Testis (tissue), 2 donors: ENCODE measurements around the gene DNAJC5.

Source experiments
- POLR2A ChIP-seq: fragments of 450-650 bp; IDR thresholded peaks from one replicate; pipeline ENCODE4 v1.6.1; 2017; ENCODE audit warnings: antibody characterized with exemption, mild to moderate bottlenecking, moderate library complexity
- TF ChIP-seq, protein P1 (sequence below), 3 experiments: fragments of 450-650 bp in 2 of 3; fragments of 200-600 bp in 1 of 3; sonication (generic) in 1 of 3; IDR thresholded peaks; one replicate each; pipeline ENCODE4 v1.5.1; 2016 to 2019; ENCODE audit warnings: antibody characterized with exemption in 3 of 3, mild to moderate bottlenecking in 2 of 3, moderate library complexity in 1 of 3

GRCh38 chr20:63858393-63859165 is 36.3 kb upstream of the DNAJC5 start:
- TF ChIP-seq, protein P1, sequence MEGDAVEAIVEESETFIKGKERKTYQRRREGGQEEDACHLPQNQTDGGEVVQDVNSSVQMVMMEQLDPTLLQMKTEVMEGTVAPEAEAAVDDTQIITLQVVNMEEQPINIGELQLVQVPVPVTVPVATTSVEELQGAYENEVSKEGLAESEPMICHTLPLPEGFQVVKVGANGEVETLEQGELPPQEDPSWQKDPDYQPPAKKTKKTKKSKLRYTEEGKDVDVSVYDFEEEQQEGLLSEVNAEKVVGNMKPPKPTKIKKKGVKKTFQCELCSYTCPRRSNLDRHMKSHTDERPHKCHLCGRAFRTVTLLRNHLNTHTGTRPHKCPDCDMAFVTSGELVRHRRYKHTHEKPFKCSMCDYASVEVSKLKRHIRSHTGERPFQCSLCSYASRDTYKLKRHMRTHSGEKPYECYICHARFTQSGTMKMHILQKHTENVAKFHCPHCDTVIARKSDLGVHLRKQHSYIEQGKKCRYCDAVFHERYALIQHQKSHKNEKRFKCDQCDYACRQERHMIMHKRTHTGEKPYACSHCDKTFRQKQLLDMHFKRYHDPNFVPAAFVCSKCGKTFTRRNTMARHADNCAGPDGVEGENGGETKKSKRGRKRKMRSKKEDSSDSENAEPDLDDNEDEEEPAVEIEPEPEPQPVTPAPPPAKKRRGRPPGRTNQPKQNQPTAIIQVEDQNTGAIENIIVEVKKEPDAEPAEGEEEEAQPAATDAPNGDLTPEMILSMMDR (IDR thresholded peaks at IDR 0.05): peak in 2 of 3 experiments; percentile 18 to 22
- no peak for TF ChIP-seq POLR2A
